HG03135 (cell line): Measurements from ENCODE around the gene LSM7.

Source experiments
- ATAC-seq: cut with Tn5 transposase; IDR thresholded peaks from one replicate; pipeline ENCODE4 v1.9.1; 2021; ENCODE audit warnings: mild to moderate bottlenecking, moderate library complexity; ENCODE audit not compliant: unreplicated experiment

The LSM7 gene

DNA sequence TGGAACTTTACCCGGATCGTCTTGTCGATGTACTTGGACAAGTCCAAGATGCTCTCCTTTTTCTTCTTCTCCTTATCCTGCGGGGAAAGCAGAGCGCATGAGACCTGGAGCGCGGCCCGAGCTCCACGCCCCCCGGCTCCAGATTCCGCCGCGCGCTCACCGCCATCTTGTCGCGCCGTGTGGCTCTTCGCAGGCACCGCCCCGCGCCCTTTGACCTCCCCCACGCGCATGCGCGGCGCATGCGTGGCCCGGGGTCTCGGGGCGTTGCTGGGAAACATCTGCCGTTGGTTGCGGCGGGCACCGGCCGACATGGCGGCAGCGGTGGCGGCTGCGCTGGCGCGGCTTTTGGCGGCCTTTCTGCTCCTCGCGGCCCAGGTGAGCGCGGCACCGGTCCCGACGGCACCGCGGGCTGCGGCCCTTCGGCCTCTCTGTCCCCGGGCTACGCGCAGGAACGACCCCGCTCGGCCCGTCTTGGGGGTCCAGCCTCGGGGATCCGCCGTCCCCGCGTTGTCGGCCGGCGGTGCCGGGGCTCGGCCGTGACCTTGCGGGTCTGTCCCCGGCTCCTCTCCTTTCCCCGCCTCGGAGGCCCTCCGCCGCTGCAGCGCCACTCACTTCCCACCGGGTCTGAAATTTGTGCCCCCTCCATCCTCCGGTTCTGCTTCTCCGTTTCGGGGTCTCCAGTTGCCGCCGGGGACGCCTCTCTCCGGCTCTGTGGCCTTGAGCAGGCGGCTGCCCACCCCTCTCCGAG lies at the start of gene LSM7, which contains the start of gene SPPL2B:
LSM7 (minus strand) TSS at position 186 of the 748 bp plus-strand sequence; CDS start at position 166, 20 bp downstream.
SPPL2B (plus strand) TSS at position 284 of the 748 bp plus-strand sequence; CDS start at position 310, 26 bp downstream.
- peak; percentile 48 for ATAC-seq

DNA sequence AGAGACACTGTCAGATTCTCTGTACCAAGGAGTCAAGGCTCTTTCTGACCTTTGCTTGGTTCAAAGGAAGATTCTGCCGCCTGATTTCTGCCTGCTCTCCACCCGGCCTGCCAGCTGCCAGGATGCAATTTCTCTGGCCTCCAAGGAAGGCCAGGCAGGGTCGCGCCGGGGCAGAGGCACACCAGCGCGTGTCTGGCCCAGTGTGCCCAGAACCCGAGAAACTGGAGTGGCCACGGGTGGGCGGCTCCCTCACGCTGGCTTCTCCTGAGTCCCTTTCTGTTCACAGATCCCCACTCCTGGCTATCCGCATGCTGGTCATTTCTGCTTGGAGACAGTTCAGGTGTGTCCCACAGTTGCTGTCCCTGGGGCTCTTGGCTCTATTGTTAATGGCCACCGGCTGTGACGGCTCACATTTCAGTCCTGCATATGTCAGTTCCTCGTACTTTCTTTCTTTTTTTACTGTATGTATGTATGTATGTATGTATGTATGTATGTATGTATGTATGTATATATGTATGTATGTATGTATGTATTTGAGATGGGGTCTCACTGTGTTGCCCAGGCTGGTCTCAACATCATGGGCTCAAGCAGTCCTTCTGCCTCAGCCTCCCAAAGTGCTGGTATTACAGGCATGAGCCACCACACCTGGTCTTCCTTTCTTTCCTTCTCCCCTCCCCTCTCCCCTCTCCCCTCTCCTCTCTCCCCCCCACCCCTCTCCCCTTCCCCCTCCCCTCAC lies 48.6 kb upstream of the LSM7 start:
- ATAC-seq, result no peak

DNA sequence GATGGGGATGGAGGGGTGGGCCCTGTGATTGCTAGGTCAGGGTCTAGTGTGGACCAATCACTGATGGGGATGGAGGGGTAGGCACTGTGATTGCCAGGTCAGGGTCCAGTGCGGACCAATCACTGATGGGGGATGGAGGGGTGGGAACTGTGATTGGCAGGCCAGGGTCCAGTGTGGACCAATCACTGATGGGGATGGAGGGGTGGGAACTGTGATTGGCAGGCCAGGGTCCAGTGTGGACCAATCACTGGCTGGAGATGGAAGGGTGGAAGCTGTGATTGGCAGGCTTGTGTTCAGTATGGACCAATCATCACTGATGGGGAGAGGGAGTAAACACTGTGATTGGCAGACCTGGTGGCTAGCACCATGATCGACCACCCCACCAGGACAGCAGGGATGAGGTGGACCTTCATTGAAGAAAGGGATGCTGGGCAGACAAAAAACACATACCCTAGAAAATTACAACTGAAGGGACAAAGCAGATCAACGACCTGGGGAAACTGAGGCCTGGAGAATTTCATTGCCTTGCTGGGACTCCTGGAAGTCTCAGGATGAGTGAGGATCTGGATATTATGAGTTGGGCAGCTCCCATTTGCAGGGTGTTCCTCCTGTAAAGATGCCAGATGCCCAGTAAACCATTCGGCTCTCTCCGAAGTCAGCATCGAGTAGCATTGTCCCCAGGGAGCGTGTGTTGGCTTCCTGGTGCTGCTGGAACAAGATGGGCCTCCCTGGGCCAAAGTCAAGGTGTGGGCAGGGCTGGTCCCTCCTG lies 47.2 kb upstream of the LSM7 start:
- no peak for ATAC-seq

DNA sequence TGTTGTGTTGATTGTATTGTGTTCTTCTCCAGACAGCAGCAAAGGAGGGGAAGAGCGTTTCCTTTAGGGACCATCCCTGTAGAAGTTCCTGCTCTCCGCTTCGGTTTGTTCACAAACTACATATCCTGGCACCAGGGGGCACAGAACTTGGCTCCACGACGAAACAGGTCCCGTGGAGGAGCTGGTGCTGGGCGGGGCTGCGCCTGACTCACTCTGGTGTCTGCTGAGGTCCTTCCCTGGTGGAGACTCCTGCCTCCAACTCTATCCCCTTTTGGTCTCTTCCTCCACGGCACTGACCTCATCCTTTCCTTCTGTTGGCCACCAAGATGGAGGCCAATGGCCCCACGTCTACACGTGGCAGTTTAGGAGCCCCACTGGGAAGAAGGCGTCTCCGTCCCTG lies 46.4 kb upstream of the LSM7 start:
- ATAC-seq, result no peak

DNA sequence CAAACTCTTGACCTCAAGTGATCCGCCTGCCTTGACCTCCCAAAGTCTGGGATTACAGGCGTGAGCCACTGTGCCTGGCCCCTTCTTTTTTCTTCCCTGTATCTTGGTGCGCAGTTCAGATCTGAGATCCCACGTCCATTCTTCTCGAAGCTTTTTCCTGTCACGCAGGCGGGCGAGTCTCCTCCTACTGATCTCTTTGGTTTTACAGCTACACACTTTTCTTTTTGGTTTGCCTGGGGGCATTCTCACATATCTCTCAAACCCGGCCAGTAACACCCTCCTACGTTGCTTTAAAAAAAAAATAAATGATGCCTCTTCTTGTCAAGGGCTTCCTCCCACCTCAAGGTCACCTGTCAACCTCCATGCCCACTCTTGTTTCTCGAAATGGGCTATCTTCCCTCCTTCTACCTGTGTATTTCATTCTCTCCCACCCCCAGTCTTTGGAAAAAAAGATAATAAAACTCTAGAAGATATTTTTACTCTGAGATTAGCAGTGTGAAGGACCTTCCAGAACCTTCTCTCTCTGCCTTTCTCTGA lies 43.8 kb upstream of the LSM7 start:
- ATAC-seq, result no peak

DNA sequence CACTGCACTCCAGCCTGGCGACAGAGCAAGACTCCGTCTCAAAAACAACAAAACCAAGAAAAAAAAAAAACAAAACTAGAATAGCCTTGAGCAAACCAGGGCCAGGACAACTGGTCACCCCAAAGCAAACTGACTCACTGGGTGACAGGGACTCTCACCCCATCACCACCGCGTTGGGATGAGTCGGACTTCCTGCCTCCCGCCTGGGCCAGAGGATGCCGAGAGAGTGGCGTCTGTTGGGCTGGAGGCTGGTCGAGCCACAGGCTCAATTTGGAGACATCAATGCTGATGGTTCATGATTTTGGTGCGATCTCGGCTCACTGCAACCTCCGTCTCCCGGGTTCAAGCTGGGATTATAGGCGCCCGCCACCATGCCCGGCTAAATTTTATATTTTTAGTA lies 43.3 kb upstream of the LSM7 start:
- no peak for ATAC-seq

DNA sequence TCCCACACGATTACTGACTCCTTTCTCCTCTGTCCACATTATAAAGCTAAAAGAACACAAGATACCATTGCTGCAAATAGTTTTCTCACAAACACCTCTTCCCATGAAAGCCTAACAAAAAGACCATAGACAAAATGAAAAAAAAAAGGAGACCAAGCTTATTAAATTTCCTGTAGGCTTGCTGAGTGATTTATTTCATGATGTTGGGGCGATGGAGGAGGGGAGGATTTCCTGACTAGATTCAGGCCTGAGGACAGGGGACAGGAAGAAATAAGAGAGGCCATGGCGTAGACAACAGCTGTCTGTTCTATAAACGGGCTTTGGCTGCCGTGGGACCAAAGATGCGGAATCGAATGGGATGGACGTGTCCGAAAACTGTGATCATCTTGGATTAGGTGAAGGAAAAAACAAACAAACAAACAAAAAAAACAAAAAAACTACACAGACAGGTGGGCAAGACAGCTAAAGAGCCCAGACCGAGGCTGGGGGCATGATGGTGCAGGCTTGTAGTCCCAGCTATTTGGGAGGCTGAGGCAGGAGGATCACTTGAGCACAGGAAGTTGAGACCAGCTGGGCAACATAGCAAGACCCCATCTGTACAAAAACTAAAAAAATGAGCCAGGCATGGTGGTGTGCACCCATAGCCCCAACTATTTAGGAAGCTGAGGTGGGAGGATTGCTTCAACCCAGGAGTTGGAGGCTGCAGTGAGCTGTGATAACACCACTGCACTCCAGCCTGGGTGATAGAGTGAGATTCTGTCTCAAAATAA lies 37.0 kb upstream of the LSM7 start:
- ATAC-seq, result no peak

DNA sequence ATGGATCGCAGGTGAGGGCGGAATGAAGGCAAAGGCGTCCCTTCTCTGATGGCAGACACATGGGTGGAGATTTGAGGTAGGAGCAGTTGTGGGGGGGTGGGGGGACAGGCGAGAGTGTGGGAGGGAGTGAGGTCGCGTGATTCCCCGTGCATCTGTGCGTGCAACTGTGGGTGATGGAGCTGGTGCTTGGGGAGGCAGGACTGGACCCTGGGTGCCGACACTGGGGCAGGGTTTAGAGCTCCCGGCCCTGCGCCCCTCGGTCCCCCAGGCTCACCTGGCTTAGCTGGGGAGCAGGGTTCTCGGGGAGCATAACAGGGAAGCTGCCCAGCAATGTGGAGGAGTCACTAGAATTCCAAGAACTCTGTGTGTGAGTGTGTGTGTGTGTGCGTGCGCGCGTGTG lies 35.0 kb upstream of the LSM7 start:
- ATAC-seq, result no peak

DNA sequence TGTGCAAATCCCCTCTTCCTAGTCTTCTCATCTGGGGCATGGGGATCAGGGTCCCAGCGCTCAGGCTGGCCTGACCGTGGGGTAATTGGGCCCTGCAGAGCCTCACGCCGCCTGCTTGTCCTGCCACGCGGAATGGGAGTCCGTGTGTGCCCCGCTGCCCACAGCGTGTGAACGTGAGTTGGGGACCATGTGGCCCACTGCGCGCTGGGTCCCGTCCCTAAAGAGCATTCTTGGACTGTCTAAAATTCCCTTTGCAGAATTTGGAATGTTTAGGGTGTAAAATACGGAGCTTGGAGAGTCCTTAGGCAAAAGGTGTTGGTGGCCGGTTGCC lies 34.5 kb upstream of the LSM7 start:
- ATAC-seq, result no peak

DNA sequence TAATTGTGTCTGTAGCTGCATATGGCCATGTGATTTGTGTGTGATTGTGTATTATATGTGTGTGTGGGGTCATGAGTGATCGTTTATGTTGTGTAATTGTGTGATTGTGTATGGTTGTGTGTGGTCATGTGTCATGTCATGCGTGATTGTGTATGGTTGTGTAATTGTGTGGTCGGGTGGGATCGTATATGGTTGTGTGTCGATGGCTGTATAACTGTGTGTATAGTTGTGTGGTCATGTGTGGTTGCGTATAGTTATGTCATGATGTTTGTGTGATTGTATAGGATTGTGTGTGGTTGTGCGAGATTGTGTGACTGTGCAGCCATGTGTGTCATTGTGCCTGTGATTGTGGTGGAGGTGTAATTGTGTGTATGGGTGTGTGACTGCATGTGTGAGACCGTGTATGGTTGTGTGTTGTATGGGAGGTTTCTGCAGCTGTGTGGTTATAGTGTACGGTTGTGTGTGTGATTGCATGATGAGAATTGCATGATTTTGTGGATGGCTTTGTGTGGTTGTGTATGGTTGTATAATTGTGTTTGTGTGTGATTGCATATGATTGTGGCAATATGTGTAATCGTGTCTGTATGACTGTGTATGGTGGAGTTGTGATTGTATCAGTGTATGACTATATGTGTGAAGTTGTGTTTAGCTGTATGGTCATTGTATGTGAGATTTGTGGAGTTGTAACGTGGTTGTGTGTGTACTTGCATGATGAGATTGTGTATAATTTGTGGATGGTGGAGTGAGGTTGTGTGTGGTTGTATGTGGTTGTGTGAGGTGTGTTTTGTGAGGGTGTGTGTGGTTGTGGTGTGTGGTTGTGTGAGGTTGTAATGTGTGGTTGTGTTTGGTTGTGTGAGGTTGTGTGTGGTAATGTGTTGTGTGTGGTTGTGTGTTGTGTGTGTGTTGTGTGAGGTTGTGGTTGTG lies 33.9 kb upstream of the LSM7 start:
- ATAC-seq, result no peak

DNA sequence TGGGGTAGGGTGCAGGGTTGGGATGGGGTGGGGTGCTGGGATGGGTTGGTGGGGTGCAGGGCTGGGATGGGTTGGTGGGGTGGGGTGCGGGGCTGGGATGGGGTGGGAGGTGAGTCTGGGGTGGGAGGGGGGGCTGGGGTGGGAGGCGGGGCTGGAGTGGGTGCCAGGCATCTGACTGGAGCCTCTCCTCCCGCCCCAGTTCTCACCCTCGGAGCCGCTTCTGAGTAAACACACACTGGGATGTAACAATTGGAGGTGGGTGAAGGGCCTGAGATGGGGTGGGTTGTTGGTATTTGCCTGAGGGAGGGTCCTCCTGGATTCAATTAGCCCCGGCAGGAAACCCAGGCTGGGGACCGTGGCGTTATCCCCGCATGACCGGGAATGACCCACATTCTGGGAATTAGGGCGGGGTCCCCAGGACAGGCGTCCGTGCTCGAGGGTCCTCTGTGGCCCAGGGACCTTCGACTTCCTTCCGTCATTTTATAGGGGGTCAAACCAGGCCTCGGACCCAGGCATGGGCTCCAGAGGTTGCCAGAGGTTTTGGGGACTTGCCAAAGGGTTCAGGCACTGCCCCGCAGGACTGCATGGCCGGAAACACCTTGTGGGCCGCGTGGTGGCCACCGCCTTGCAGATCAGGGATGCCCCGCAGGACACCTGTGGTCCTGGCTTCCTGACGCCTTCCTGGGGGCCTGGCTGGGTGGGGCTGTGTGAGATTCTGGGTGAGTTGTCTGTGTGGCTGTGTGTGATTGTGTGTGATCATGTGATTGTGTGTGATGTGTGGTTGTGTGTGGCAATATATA lies 33.1 kb upstream of the LSM7 start:
- no peak for ATAC-seq

DNA sequence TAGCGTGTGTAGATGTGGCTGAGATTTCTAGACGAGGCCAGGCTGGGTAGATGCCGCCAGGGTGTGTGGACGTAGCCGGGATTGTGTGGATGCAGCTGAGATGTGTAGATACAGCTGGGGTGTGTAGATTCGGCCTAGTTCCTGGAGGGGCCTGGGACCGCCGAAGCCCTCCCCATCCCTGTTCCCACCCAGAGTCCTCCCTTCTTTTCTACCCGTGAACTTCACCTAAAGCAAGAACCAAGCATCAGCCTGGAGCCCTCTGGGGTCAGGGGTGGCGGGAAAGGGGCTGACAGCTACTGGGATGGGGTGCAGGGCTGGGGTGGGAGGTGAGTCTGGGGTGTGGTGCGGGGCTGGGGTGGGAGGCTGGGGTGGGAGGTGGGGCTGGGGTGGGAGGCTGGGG lies 32.4 kb upstream of the LSM7 start:
- no peak for ATAC-seq

DNA sequence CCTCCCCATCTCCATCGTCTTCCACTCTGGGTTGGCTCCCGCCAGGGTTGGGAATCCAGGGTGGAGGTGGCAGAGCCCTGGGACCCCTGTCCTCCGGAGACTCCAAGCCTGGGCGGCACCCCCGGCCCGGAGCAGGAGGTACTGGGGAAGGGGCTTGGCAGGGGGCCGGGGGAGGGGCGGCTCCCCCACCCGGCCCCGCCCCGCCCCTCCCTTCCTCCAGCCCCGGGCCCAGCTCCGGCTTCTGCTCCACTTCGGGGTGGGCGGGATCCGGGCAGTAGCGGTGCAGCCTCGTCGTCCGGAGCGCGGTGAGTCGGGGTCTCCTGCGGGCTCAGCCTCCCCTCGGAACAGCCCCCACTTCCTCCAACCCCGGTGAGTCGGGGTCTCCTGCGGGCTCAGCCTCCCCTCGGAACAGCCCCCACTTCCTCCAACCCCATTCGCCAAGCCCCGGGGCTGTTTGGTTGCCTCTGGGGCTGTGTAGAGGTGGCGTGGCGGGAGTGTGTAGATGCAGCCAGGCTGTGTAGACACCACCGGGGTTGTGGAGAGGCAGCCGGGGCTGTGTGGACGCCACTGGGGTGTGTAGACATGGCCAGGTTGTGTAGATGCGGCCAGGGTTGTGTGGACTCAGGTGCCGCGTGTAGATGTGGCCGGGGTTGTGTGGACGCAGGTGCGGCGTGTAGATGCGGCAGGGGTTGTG lies 31.8 kb upstream of the LSM7 start, which contains the start of gene TMPRSS9:
TMPRSS9 (plus strand) TSS at position 274 of the 694 bp plus-strand sequence. CDS start 29,521 bp downstream, outside the sequence.
- ATAC-seq, result no peak

DNA sequence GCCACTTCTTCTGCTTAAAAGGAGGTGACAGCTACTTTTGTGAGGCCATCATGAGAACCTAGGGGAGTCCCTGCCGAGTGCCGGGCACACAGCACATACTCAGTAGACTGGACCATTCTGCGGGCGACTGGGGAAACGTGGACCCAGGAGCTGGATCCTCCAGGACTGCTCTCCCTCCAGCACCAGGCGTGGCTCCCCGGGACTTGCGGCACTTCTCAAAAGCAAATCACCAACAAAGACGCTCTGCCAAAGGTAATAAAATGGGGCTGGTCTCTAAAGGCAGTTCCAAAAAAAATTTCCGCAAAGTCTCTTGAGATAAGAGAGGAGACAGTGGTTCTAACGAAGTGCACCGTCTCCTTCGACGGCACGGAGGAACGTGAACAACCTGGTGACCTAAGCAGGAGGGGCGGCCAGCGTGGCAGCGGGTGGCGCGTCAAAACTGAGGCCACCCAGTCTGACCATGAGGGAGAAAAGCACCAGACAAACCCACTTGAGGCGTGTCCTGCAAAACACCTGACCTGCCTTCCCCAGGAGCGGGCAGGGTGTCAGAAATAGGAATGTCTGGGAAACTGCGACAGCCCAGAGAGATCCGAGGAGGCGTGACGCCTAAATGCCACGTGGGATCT lies 30.3 kb upstream of the LSM7 start:
- no peak for ATAC-seq

DNA sequence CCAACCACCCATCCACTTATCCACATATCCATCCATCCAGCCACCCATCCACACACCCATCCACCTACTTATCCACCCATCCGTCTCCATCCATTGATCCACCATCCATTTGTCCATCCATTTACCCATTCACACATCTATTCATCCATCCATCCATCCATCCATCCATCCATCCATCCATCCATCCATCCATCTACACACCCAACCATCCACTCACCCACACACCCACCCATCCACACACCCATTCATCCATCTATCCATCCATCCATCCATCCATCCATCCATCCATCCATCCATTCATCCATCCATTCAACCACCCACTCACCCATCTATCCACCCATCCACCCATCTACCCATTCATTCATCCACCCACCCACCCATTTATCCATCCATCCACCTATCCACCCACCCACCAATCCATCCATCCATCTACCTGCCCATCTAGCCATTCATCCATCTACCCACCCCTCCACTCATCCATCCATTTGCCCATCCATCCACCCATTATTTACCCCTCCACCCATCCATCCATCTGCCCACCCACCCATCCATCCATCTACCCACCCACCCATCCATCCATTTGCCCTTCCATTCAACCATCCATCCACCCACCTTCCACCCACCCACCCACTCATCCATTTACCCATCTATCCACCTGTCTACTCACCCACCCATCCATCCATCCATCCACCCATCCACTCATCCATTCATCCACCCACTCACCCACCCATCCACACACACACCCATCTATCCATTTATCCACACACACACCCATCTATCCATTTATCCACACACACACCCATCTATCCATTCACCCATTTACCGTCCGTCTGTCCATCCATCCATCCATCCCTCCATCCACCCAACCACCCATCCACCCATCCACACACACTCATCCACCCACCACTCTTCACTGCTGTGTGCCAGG lies 29.2 kb upstream of the LSM7 start:
- no peak for ATAC-seq

DNA sequence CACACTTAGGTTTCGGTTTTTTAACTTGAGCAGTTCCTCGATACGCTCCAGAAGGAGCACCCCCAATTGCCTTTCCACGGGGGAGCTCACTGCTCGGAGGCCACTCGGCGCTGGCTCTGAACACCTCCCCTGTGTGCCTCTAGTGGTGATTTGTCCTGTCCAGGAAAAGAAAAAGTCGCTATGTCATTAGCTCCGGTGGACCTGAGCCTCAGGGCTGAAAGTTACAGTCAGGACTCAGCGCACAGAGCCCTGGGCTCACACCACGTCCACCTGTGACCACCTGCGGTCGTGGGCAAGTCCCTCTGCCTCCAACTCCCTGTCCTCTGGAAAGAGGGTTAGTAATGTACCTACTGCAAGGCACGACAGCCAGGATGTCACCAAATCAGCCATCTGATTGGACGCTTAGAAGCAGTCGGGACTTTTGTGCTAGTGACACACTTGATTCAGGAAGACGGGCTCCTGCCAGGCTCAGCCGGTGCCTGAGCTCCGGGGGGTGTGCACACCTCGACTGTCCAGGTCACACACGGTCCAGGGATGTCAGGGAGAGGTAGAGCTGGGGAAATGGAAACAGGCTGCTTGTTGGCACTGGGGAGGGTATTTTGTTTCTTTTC lies 27.8 kb upstream of the LSM7 start:
- ATAC-seq, result no peak
